Hematopoietic multipotent progenitor cell treated with erythropoietin and hydrocortisone succinate and interleukin-3 and kit ligand, for 17 days (in vitro differentiated cells): ENCODE data around the gene OR2S2.
"Not testable (repeated sequence)": the region's sequence is repeated elsewhere in the genome, so short reads cannot be mapped to it uniquely, and the experiment has no call there.

ENCODE experiments used
- DNase-seq: peaks from one replicate; pipeline ENCODE4 v3.0.0-alpha.2; 2015; ENCODE audit warnings: low spot score

OR2S2 gene

GRCh38 chr9:35933550-35934067, 24.3 kb downstream of the OR2S2 start:
- no peak for DNase-seq

DNA sequence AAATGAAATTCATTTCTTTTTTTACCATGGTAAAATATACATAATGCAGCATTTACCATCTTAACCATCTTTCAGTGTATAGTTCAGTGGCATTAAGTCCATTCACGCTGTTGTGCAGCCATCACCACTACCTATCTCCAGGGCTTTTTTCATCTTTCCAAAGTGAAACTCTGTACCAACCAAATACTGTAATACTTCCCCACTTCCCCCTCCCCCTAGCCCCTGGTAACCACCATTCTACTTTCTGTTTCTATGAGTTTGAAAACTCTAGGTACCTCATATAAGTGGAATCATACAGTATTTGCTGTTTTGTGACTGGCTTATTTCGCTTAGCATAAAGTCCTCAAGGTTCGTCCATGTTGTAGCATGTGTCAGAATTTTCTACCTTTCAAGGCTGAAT, 25.2 kb downstream of the OR2S2 start:
- DNase-seq, result no peak

GRCh38 chr9:35930989-35931388, 27.0 kb downstream of the OR2S2 start:
- DNase-seq, result no peak

DNA sequence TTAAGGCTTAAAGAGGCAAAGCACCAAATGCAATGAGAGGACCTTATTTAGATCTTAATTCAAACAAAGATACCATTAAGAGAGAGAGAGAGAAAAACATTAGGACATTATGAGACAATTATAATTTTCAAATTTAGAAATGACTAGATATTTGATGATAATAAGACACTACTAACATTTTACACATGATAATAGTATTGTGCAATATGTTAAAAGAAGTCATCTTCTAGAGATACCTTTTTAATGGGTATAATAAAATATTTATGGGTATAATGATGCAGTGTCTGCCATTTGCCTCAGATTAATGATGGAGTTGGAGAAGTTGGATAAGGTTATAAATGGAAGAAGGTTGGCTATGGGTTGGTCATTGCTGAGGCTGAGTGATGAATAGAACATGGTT, 27.4 kb downstream of the OR2S2 start:
- DNase-seq, result no peak

DNA sequence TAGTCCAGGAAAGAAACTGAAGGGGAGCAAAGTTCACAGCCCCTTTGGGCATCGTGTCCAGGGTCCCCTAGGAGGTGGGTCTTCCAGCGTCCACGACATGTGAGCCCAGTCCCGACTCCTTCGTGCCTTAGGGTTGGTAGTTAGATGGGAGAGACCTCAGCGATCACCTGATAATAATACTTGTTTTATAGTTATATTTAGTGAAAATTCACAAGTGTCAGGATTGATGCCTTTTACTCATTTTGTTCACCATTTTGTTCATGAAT, 28.6 kb downstream of the OR2S2 start:
- no peak for DNase-seq

GRCh38 chr9:35928591-35929452, 29.1 kb downstream of the OR2S2 start:
- no peak for DNase-seq

DNA sequence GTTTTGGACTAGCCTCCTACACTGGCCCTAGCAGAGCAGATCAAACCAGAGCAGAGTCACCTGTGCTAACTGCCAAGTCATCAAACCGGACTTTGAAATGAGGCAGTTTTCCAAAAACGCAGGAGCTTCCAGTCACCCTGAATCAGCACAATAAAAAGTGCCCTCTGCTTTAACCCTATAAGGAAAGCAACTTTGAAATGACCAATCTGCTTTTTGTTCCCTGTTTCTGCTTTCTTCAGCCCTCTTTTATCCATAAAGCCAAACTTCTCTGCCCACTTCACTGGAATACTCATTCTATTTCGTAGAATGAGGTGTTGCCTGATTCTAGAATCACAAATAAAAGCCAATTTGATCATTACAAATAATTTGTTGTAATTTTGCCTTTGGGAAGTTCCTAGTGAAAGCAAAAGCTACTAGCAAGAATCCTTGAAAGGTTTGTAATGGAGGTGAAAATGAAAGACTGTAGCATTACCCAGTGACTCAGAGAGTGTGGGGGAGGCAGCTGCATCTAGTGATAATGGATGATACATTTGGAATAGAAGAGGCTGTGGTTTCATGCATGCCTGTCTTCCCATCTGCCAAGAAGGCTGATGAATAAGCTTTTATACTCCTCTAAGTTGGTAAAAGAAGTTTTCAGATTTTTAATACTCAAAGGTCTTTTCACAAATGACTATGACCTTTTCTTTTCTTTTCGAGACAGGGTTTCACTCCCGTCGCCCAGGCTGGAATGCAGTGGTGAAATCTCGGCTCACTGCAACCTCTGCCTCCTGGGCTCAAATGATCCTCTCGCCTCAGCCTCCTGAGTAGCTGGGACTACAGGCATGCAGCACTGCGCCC, 33.8 kb downstream of the OR2S2 start:
- peak; percentile 29 for DNase-seq

- DNase-seq, result no peak
Observed at GRCh38 chr9:35923598-35923926, 34.4 kb downstream of the OR2S2 start.

DNA sequence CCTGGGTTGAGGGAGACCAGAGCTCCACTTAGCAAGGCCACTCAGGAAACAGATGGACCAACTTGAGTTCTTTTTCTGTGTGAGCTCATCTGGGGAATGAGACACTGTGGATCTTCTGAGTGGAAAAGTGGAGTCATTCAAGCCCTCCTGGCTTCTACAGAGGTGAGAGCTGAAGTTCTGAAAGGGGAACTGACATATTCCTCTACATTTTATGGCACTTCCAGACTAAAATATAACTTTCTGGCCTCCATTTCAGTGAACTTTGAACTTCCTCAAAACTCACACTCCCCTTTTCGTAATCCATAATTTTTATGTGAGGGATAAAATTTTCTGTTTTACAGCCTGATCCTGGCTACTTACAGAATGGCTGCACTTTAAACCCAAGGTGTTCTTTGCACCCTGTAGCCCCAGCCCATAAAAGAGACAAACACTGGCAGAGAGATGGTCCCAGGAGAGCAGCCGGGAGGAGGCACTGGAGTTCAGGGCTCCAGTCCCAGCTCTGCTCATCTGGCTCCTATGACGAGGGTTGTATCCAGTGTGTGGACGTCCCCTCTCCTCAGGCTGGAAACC, 37.8 kb downstream of the OR2S2 start:
- no peak for DNase-seq

GRCh38 chr9:35919212-35920008, 38.5 kb downstream of the OR2S2 start:
- no peak for DNase-seq

- no peak for DNase-seq
Observed at GRCh38 chr9:35918780-35919179, 39.2 kb downstream of the OR2S2 start.

GRCh38 chr9:35917261-35917660, 40.7 kb downstream of the OR2S2 start:
- no peak for DNase-seq

DNA sequence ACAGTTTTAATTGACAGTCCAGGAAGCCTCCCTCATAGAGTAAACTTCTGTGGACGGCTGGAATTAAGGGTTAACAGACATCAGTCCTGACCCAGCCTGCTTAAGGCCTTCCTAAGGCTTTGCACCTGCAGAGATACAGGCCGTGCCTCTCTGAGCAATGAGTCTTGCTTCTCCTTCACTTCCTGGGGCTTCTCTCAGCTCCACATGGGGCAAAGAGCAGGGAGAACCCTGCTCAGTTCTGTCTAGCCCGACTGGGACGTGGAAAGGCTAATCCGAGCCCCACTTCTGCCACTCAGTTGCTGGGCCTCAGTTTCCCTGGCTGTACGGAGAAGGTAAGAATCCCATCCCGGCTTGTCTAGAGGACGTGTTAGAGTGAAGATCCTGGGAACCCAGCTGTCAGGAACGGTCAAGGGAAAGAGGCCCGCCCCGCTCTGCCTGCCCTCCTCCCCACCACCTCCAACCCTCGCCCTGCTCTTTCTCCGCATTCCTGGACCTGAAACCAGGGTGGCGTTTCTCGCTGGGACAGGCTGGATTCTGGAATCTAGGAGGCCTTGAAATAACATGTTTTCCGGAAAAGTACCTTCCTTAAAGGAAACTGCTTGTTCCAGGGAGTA, 42.2 kb downstream of the OR2S2 start:
- DNase-seq, result no peak

DNA sequence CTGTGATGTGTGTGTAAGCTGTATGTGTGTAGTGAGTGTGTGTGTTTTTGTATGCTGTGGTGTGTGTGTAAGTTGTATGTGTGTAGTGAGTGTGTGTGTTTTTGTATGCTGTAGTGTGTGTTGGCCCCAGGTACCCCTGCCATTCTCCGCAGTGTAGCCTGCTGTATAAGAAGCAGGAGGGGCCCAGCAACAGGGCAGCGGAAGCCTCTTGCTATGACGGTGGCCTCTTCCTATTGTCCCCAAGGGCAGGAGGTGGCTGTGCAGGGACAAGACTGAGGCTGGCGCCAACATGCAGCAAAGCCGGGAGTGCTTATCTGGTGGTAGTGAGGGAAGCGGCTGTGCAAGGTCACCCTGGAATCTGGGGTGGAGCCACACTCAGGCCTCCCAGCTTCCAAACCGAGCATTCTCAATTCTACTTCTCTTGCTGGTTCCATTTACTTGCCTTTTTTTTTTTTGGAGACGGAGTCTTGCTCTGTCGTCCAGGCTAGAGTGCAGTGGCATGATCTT, 43.6 kb downstream of the OR2S2 start:
- DNase-seq, result no peak

GRCh38 chr9:35913429-35913828, 44.5 kb downstream of the OR2S2 start:
- not testable (repeated sequence) for DNase-seq

DNA sequence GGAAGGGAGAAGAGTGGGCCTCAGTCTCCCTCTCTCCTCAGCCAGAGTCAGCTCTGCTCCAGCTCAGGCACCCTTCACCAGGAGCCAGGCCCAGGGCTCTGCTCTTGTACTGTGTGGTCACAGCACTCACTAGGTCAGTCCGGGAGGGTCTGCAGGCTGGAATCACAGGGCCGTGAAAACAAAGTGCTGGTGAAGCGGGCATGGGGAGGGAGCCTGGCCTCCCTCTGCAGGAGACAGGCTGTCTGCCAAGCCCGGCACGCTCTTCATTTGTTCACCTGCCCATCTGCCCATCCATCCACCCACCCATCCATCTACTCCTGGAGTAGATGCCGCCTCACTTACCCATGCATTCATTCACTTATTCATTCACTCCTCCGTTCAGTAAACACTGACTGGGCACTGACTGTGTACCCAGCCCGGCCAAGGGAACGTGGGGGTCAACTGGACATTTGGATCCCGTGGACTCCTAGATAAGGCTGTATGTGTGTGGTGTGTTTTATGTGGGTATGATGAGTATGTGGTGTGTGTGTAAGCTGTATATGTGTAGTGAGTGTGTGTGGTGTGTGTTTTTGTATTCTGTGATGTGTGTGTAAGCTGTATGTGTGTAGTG, 45.1 kb downstream of the OR2S2 start:
- no peak for DNase-seq

DNA sequence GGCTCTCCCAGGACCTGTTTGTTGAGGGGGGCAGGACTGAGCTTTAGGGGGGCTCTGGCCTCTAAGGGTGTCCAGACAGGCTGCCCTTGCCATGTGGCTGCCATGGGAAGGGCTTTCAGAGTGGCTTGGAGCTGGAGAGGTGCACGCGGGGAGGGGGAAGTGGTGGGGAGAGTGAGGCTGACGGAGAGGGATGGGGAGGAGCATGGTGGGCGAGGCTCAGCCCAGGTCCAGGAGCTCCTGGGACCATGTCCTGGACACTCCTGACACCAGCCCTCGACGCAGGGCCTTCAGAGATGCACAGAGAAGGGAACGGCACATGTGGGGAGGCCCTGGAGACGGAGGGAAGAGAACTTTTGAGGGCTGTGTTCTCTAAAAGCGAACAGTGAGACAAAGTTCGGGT, 46.3 kb downstream of the OR2S2 start:
- no peak for DNase-seq

DNA sequence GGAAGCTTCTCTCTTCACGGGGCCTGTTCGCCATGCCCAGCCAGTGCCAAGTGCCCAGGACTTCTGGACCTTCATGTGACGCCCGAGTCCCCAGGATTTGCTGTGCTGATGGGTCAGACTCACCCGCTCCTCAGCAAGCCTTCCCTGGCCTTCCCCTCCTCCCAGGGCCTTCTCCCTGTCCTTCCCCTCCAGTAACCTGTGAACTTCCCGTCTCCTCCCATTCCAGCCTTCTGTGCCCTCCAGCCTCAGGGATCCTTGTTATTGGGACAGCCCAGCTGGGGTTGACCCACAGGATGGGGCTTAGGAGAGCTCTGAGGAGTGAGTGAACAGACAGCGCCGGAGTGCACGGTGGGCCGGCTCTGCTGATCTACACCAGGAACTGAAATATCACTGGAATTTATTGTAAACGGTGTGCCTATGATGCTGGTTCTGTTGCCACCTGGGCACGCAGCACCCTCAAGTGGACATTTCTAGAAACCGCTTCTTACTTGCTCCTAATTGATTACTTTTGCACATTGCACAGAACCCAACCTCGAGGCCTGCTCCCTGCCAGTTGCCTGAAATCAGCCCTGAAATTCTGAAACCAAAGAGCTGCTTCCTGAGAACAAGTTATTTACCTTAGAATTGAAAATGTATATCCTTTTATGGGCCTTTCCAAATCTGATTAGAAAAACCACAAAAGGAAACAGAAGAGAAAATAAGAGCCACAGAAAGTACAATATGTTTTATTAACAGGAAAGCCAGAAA, 47.2 kb downstream of the OR2S2 start:
- peak; percentile 12 for DNase-seq

DNA sequence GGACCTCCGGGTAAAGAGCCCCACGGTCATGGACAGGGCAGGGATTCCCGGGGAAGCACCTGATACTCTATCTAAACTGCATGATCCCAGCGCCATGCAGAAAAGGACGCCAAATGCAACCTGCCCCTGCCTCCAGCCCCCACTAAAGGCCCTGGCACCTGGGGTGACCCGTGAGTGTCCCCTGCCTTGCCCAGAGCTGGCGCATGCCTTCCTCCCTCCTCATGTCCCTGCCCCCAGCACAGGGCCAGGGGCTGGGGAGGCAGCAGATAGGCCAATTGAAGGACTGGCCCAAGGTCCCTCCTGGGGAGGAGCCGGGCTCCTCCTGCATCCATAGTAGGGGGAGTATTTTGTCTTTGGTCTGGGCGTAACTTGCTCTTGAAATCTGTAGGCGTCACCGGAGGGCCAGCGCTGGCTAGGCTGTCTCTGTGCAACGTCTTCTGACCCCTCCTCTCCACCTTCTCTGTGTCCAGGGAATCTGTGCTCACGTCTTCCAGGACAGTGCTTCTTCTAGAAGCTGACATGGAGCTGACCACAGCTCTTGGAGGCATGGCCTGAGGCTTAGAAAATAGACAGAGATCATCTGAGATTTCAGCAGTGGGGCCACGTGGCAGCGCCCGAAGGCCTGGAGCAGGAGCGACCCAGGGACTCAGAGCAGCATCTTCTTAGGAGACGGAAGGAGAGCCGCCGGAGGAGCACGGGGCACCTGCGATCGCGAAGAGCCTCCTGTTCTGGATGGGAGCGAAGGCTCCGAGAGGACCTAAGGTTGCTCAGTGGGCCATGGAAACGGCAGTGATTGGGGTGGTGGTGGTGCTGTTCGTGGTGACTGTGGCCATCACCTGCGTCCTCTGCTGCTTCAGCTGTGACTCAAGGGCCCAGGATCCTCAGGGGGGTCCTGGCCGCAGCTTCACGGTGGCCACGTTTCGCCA, 48.0 kb downstream of the OR2S2 start:
- no peak for DNase-seq
